GM21367 (cell line): ENCODE measurements around the gene ZNF653.
"Not testable (repeated sequence)": the region's sequence is repeated elsewhere in the genome, so short reads cannot be mapped to it uniquely, and the experiment has no call there.

Experiments
- ATAC-seq: cut with Tn5 transposase; IDR thresholded peaks from one replicate; pipeline ENCODE4 v1.9.1; 2021; ENCODE audit not compliant: unreplicated experiment

Gene ZNF653

GRCh38 chr19:11458236-11458900, 47.3 kb downstream of the ZNF653 start:
- no peak for ATAC-seq

- no peak for ATAC-seq
Observed at GRCh38 chr19:11457831-11458230, 47.8 kb downstream of the ZNF653 start.

DNA sequence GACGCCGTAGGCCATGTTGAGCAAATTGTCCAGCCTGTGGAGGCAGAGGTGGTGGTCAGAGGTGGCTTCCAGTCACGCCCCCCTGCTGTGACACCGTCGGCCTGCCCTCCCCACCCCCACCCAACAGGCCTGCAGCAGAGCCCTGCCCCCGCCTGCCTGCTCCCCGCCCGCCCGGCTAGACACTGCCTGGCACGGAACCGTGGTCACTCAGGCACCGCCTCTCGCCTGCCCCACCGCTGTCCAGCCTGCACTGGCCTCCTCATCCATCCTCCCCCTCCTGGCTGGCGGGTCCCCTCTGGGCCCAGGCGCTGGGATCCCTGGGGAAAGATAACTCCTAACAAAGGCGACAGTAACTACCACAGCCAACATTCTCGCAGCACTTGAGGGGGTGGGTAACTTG, 48.5 kb downstream of the ZNF653 start:
- ATAC-seq, result no peak

- ATAC-seq, result no peak
Observed at GRCh38 chr19:11456659-11457058, 49.0 kb downstream of the ZNF653 start.

GRCh38 chr19:11455233-11455554, 50.4 kb downstream of the ZNF653 start:
- not testable (repeated sequence) for ATAC-seq

DNA sequence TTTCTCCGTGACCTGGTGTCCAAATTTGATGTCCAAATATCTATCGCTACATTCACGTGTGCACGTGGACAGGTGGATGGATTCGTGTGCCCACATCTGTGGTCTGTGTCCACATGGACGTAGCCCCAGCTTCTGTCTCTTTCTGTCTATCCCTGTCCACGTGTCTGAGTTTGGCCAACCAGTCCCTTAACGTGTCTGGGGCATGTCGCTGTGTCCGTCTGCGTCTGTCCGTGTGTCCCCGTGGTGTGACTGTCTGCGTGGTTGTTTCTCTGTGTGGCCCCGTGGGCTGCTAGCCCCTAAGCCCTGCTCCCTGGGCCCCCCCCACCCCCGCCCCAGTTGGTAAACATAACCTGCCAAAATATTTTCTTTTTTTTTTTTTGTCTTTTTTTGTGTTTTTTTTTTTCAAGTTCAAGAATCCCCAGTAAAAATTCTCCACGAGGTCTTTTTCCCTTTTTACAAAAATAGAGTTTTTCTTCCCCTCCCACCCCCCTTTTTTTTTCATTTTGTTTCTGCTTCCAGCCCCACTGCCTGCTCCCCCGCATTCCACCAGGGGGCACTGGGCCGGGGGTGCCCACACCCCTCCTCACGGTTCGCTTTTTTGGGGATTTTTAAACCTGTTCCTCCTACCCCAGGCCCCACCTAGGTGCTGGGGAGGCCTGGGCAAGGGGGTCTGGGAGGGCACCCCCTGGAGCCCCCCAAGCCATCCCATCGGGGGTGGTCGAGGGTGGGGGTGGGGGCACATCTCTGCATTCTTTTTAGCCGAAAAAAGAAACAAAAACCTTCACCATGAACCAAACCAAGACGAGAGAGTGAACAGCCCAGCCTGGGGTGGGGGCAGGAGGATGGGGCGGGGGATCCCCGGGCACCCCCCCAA, 51.9 kb downstream of the ZNF653 start:
- ATAC-seq, result no peak

GRCh38 chr19:11452620-11453310, 52.9 kb downstream of the ZNF653 start:
- no peak for ATAC-seq

- ATAC-seq, result no peak
Observed at GRCh38 chr19:11451871-11452619, 53.6 kb downstream of the ZNF653 start.

- ATAC-seq, result no peak
Observed at GRCh38 chr19:11451327-11451870, 54.2 kb downstream of the ZNF653 start.

- no peak for ATAC-seq
Observed at GRCh38 chr19:11450570-11451326, 54.9 kb downstream of the ZNF653 start.

- ATAC-seq, result no peak
Observed at GRCh38 chr19:11448923-11449554, 56.6 kb downstream of the ZNF653 start.

GRCh38 chr19:11448410-11448809, 57.2 kb downstream of the ZNF653 start:
- no peak for ATAC-seq

DNA sequence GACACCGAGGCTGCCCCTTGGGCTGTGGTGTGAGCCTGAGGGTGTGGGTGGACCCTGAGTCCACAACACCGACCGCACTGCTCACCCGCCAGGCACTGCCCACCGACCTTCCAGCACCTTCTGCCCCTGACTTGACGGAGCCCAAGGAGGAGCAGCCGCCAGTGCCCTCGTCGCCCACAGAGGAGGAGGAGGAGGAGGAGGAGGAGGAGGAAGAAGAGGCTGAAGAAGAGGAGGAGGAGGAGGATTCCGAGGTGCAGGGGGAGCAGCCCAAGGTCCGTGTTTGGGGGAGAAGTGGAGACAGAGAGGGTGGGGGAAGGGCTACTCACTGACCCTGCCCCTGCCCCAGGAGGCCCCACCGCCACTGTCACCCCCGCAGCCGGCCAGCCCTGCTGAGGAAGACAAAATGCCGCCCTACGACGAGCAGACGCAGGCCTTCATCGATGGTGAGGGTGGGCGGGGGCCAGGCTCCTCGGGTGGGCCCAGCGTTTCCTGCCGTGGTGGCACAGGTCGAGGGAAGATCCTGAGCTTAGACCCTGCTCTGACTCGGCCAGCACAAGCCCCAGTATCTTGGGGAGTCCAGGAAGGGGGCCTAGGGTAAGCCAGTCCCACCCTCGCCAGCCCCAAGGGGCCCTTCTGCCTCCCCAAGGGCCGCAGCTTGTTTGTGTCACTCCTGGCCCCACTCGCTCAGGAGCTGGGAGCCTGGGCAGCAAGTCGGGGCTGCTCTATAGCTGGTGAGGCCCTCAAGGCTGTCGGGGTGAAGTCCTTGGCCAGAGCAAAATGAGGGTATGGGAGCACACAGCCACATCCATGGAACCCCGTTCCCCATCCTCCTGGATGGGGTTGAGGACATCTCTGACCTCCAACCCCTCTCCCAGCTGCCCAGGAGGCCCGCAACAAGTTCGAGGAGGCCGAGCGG, 58.0 kb downstream of the ZNF653 start:
- no peak for ATAC-seq

GRCh38 chr19:11446652-11447301, 58.9 kb downstream of the ZNF653 start:
- no peak for ATAC-seq

GRCh38 chr19:11446271-11446651, 59.4 kb downstream of the ZNF653 start:
- ATAC-seq, result no peak

- ATAC-seq, result no peak
Observed at GRCh38 chr19:11445141-11445540, 60.5 kb downstream of the ZNF653 start.

- no peak for ATAC-seq
Observed at GRCh38 chr19:11444059-11444458, 61.6 kb downstream of the ZNF653 start.

DNA sequence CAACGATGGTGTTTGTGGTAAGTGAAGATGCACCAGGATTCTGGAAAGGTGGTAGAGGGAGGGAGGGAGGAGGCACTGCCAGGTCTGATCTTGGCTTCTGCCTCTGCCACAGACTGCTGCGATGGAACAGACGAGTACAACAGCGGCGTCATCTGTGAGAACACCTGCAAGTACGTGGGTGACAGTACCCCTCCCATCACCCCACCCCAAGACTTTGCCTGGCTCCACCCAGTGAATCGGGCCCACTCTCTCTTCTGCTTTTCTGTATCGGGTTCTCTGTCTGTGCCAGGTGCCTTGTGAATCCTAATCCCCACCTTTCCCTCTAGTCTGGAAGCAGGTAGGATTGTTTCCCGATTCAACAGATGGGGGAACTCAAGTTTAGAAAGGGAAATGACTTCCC, 67.7 kb downstream of the ZNF653 start:
- no peak for ATAC-seq
